22Rv1 (cell line): ENCODE results near the gene OVOL1.

Experiments
- H3K27ac ChIP-seq: fragments of 450-650 bp; 2 replicates; pipeline ENCODE4 v1.5.1; 2017
- ZFX ChIP-seq: fragments of 450-650 bp; IDR thresholded peaks from 2 replicates; pipeline ENCODE4 v1.6.1; 2017; ENCODE audit warnings: antibody characterized with exemption, borderline replicate concordance
- TF ChIP-seq, protein P1 (sequence below): fragments of 450-650 bp; IDR thresholded peaks from 2 replicates; pipeline ENCODE4 v1.5.1; 2017; ENCODE audit warnings: mild to moderate bottlenecking

Gene OVOL1

DNA sequence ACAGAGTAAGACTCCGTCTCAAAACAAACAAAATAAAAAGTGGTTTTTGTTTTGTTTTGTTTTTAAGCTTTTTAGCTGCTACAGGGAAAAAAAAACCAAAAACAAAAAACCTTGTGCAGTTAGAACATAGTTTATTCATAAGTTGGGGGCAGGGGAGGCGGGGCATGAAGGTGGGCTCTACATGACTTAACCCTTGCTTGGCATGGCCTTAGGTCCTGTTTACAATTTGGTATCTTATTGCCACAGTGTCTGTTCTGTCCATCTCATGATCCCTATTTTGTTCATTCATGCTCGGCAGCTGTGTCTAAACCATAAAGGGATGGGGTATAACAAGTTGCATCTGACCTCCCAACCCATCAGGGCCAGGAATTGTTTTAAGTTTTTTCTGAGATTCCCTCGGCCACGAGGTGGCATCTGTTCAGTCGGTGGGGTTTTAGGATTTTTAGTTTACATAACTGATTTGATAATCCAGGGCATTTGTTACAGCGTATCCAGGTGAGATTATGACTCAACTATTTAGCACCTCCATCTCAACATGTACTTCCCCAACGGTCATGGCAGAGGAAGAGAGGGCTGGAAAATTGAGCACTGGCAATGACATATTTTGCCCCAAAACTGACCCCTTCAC lies 13.0 kb upstream of the OVOL1 start:
- TF ChIP-seq, protein P1, sequence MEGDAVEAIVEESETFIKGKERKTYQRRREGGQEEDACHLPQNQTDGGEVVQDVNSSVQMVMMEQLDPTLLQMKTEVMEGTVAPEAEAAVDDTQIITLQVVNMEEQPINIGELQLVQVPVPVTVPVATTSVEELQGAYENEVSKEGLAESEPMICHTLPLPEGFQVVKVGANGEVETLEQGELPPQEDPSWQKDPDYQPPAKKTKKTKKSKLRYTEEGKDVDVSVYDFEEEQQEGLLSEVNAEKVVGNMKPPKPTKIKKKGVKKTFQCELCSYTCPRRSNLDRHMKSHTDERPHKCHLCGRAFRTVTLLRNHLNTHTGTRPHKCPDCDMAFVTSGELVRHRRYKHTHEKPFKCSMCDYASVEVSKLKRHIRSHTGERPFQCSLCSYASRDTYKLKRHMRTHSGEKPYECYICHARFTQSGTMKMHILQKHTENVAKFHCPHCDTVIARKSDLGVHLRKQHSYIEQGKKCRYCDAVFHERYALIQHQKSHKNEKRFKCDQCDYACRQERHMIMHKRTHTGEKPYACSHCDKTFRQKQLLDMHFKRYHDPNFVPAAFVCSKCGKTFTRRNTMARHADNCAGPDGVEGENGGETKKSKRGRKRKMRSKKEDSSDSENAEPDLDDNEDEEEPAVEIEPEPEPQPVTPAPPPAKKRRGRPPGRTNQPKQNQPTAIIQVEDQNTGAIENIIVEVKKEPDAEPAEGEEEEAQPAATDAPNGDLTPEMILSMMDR = no peak
- no peak overlapping the region for H3K27ac ChIP-seq

DNA sequence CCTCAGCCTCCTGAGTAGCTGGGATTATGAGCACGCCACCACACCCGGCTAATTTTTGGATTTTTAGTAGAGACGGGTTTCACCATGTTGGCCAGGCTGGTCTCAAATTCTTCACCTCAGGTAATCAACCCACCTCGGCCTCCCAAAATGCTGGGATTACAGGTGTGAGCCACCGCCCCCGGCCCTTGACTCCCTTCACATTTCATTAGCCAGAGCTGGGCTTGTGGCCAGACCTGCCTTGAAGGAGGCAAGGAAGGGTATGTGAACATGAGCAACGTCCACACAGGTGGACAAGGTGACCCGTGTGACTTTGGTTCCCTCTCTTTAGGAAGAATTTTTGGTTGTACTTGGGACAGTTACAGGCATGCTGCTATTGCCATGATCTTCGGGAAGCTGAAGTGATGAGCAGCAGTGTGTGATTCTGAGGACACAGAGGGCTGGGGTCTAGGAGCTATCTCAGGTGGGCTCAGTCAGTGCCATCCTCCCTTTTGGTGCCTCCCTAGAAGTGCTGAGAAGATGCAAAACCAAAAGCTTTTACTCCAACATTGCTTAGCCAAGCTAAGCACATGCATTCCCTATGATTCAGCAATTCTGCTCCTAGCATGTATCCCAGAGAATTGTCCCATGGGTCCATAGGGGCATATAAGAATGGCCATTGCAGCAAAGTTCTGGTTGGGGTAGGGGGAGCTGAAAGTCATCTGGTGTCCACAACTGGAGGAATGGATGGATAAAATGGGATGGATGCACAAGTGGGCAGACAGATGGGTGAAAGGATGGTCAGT lies 12.1 kb upstream of the OVOL1 start:
- H3K27ac ChIP-seq = no peak overlapping the region
- TF ChIP-seq, protein P1 = no peak
- TF ChIP-seq ZFX = no peak

DNA sequence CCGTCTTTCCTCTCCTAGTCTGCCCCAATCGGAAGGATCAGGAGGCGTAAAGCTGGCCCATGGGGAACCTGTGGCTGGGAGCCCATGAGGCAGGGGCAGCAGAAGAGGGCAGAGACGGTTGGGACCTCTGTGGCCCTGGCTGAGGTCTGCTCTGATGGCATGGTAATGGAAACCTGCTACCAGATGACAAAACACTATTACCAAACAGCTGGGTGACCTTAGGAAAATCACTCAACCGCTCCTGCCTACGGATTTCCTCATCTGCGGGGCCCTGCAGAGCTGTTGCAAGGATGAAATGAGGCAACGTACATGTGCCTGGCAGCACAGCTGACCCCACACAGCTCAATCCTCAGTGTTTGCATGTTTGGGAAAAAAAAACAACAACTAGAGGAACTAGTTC lies 10.7 kb upstream of the OVOL1 start:
- no peak for TF ChIP-seq ZFX
- TF ChIP-seq, protein P1 = no peak

DNA sequence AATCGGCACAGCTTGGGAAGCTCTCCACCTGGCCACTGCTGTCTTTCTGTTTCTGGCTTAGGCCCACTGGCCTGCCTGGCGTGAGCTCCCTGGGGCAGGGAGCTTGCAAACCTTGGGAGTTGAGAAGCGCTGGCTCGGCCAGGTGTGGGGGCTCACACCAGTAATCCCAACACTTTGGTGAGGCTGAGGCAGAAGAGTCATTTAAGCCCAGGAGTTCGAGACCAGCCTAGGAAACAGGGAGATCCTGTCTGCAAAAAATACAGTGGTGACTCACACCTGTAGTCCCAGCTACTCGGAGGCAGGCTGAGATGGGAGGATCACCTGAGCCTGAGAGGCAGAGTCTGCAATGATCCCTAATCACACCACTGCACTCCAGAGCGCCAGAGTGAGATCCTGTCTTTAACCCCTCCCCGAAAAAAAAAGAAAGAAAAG lies 10.1 kb upstream of the OVOL1 start:
- TF ChIP-seq ZFX = no peak
- TF ChIP-seq, protein P1 = no peak
- H3K27ac ChIP-seq = no peak overlapping the region

More for the DNA sequence above, 10.7 kb upstream of the OVOL1 start:
- H3K27ac ChIP-seq = no peak overlapping the region

DNA sequence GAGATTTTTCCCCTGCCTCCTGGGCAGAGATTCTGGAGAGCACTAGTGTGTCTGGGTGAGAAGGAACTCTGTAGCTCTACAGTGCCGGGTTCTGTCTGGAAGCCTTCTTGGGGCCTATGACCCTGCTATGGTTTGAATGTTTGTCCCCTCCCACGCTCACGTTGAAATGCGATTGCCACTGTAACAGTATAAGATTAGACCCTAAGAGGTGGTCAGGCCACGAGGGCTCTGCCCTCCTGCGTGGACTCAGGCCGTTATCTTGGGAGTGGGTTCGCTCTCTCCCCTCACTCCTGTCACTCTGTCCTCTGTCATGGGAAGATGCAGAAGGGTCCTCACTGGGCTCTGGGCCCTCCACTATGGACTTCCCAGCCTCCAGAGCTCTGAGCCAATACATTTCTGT lies 9.6 kb upstream of the OVOL1 start:
- TF ChIP-seq, protein P1 = no peak
- TF ChIP-seq ZFX = no peak
- H3K27ac ChIP-seq = no peak overlapping the region

DNA sequence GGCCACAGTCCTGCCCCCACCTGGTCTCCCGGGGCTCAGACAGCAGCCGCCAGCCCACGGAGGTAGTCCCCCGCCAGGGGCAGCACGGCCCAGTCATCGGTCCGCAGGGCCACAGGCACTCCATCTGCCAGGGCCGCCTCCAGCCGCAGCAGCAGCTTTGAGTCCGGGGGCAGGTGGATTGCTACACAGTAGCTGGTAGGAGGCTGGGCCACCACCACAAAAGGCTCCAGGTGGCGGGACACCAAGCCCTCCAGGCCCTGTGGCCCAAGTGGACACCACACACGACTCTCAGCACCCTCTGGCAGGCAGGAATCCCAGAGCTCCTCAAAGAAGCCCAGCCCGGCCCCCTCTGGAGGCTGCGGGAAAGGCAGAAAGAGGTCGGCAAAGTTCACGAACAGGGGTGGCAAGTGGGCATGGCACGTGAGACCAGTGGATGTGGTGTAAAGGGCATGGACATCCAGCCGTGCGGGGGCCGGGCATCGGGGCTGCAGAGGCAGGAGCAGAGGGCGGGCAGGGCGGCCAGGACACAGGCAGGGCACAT lies 9.0 kb upstream of the OVOL1 start:
- H3K27ac ChIP-seq = no peak overlapping the region
- TF ChIP-seq ZFX = no peak
- TF ChIP-seq, protein P1 = no peak

DNA sequence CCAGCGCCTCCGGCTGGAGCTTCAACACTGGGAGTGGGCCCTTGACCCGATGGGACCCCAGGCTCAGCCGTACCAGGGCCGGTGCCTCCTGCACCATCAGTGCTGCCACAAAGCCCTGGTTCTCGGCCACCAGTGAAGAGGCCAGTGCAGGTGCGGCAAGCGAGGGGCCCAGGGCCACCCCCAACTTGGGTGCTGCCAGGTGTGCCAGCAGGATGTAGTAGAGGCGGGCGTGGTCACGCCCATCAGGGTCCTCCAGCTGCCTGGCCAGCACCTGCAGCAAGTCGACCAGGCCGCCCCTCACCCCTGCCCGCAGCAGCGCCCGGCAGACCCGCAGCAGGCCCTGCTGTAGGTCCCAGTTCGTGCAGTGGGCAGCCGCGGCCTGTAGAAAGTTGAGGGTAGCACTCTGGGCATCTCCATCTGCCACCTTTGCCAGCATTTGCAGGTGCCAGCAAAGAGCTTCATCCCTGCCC lies 8.4 kb upstream of the OVOL1 start:
- no peak for TF ChIP-seq ZFX
- TF ChIP-seq, protein P1 = no peak
- H3K27ac ChIP-seq = no peak overlapping the region
